HG03175 (cell line): ENCODE data around the gene CEACAM19.
"Not testable (repeated sequence)": the region's sequence is repeated elsewhere in the genome, so short reads cannot be mapped to it uniquely, and the experiment has no call there.

Source experiments
- ATAC-seq: cut with Tn5 transposase; IDR thresholded peaks from one replicate; pipeline ENCODE4 v1.9.1; 2021; ENCODE audit warnings: mild to moderate bottlenecking, moderate library complexity; ENCODE audit not compliant: unreplicated experiment

Gene CEACAM19, protein sequence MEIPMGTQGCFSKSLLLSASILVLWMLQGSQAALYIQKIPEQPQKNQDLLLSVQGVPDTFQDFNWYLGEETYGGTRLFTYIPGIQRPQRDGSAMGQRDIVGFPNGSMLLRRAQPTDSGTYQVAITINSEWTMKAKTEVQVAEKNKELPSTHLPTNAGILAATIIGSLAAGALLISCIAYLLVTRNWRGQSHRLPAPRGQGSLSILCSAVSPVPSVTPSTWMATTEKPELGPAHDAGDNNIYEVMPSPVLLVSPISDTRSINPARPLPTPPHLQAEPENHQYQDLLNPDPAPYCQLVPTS

GRCh38 chr19:44671400-44671799 is at the start of gene CEACAM19:
CEACAM19 (plus strand) TSS chr19:44671482; CDS start chr19:44671932, 450 bp downstream.
- ATAC-seq: no peak

- ATAC-seq: no peak
Observed at GRCh38 chr19:44623080-44623479, 48.2 kb upstream of the CEACAM19 start.

GRCh38 chr19:44623626-44624025 is 47.7 kb upstream of the CEACAM19 start:
- no peak for ATAC-seq

- ATAC-seq: no peak
Observed at GRCh38 chr19:44624840-44625354, 46.4 kb upstream of the CEACAM19 start.

- ATAC-seq: not testable (repeated sequence)
Observed at GRCh38 chr19:44625637-44626036, 45.6 kb upstream of the CEACAM19 start.

GRCh38 chr19:44626048-44626624 is 45.1 kb upstream of the CEACAM19 start:
- no peak for ATAC-seq

- ATAC-seq: no peak
Observed at GRCh38 chr19:44627631-44628030, 43.7 kb upstream of the CEACAM19 start.

DNA sequence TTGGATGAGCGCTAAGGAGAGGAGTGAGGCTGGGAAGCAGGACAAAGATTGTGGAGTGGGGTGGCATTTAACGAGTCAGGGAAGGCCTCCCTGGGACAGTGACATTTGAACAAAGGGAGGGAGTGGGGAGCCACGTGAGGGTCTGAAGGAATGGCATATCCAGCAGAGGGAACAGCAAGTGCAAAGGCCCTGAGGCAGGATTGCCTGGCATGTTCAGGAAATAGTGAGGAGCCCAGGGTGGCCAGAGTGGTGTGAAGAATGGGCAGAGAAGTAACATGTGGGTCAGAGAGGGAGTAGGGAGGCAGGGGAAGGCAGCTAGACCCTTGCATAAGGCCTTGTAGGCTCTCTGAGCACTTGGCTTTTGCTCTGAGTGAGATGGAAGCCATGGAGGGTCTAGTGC is 42.5 kb upstream of the CEACAM19 start:
- ATAC-seq: no peak

- ATAC-seq: not testable (repeated sequence)
Observed at GRCh38 chr19:44631611-44632010, 39.7 kb upstream of the CEACAM19 start.

DNA sequence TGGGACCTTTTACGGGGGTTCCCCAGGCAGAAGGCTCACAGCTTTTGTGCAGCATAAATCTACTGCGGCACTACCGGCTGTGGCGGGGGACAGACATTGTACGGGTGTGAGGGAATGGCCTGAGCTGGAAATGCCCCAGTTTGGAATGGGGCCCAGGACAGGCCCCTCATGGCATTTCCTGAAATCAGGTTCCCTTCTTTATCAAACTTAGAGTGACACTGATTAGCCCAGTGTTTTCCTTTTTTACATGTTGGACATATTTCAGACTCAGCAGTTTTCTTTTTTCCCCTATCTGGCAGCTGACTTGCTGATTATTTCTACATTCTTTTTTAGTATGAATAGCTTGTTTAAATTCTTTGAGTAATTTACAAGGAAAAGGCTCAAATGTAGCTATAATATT is 37.2 kb upstream of the CEACAM19 start:
- ATAC-seq: not testable (repeated sequence)

DNA sequence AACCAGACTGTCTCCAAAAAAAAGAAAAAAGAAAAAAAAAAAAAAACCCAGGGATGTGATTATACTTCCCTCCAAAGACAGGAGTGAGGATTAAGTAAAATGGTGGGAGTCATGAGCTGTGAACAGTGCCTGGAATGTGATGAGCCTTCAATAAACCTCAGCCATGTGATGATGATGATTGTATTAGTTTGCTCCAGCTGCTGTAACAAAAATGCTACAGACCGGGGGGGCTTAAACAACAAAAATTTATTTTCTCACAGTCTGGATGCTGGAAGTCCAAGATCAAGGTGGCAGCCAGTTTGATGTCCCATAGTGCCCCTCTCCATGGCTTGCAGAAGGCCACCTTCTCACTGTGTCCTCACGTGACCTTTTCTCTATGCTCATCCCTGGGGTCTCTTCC is 36.5 kb upstream of the CEACAM19 start:
- no peak for ATAC-seq

- ATAC-seq: no peak
Observed at GRCh38 chr19:44635581-44636438, 35.5 kb upstream of the CEACAM19 start.

DNA sequence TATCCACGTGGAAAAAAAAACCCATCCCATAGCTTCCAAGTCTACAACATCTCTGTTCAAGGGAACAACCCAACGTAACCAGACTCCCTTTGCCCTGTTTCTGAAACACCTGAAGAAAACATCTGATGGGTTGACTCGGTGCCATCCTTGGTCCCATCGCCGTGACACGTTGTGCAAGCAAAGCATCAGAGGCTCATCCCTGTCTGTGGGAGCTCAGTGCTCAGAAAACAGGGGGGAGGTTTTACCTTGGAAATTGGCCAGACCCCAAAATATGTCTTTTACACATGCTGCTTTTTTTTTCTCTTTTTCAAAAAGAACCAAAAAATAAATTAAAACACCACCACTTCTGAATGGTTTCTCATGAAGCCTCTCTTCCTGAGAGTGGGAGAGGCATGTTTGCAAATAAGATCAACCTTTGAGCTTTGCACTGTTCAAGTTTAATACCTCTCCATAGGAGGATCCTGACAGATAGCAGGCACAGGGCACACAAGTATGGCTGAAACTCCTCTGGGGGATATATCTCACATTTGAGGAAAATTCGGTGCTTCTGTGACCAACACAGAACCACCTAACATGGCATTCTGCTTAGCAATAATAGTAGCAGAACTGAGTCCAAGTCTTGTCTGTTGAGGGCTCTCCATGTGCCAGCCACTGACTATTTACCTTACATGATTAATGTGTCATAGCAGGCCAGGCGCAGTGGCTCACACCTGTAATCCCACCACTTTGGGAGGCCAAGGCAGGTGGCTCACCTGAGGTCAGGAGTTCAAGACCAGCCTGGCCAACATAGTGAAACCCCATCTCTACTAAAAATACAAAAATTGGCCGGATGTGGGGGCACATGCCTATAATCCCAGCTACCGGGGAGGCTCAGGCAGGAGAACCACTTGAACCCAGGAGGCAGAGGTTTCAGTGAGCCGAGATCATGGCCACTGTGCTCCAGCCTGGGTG is 34.6 kb upstream of the CEACAM19 start:
- no peak for ATAC-seq

GRCh38 chr19:44637390-44637764 is 33.9 kb upstream of the CEACAM19 start:
- no peak for ATAC-seq

GRCh38 chr19:44640518-44640917 is 30.8 kb upstream of the CEACAM19 start:
- no peak for ATAC-seq

- ATAC-seq: no peak
Observed at GRCh38 chr19:44641501-44642265, 29.6 kb upstream of the CEACAM19 start.

GRCh38 chr19:44642377-44642776 is 28.9 kb upstream of the CEACAM19 start:
- ATAC-seq: no peak

GRCh38 chr19:44643605-44644401 is 27.5 kb upstream of the CEACAM19 start, which contains the start of gene PVR:
PVR (plus strand) TSS chr19:44643910; CDS start chr19:44644097, 187 bp downstream.
- ATAC-seq: no peak
